ENCODE results near the gene WLS. TPM values are rescaled to one million over a fixed set of nuclear protein-coding genes. Genes with fewer than 3 reads are reported as not detected.

WLS gene
- total and polyA plus RNA-seq, 10 of the 15 experiments (the other 5 are each of a cell fraction or from before 2014, with no cell fraction given) = 0.04 to 0.36 TPM; not detected in 8

- no peaks in the 10 kb centered on the region for H3K36me3 ChIP-seq (ENCODE audit: control insufficient read depth in 2 of 2, insufficient read depth in 2 of 2, low read length in 1 of 2)
- H4K20me1 ChIP-seq (ENCODE audit: control insufficient read depth, insufficient read depth) = no peaks in the 10 kb centered on the region
- H3K4me2 ChIP-seq (ENCODE audit: control insufficient read depth, insufficient read depth) = no peak overlapping the region
- no peak; the same call in 2 of the 3 replicates for ATAC-seq
- no peak for DNase-seq (ENCODE audit: low read depth, low spot score)
- no peaks in the 10 kb centered on the region; the same call in 1 of the 2 replicates for H3K4me1 ChIP-seq (ENCODE audit: control insufficient read depth, insufficient read depth, low read length)
- ChIA-PET SMC1A (ENCODE audit: uncharacterized antibody, unreplicated experiment) (no interaction called here), CTCF (interaction anchor here (1.2 kb wide), 1 partner anchor 11 kb away, joined by 4 read pairs; no protein-coding TSS in a partner anchor), POLR2A (interaction anchor here (0.6 kb wide), 1 partner anchor 45 kb away, joined by 4 read pairs; no protein-coding TSS in a partner anchor), RAD21 (ENCODE audit: unreplicated experiment) (interaction anchor here (0.7 kb wide), 1 partner anchor 28 kb away, joined by 3 read pairs; no protein-coding TSS in a partner anchor)
- H3K9ac ChIP-seq (ENCODE audit: control insufficient read depth, insufficient read depth, low read length) = no peak overlapping the region
- BruUV-seq (replicated peaks) = no TSS peak
- in situ Hi-C loops (cut with MboI) = no loop called here
- TF ChIP-seq RFX5 (IDR thresholded peaks at IDR 0.05; ENCODE audit: low read depth, low read length) = no peak
- no peak for TF ChIP-seq CUX1 (IDR thresholded peaks at IDR 0.05; ENCODE audit: insufficient replicate concordance, low read depth, low read length)
- TF ChIP-seq NFYA (IDR thresholded peaks at IDR 0.05; ENCODE audit: borderline replicate concordance, low read depth, low read length) = no peak
- no peak for TF ChIP-seq MLLT1 (IDR thresholded peaks at IDR 0.05)
- no peak for TF ChIP-seq IRF5 (IDR thresholded peaks at IDR 0.05; ENCODE audit: borderline replicate concordance)
- TF ChIP-seq CREB1 (IDR thresholded peaks at IDR 0.05; ENCODE audit: low read depth) = no peak
- TF ChIP-seq HDGF (IDR thresholded peaks at IDR 0.05) = no peak
- no peak for TF ChIP-seq PML (IDR thresholded peaks at IDR 0.05; ENCODE audit: low read length)
- TF ChIP-seq YBX1 (IDR thresholded peaks at IDR 0.05) = no peak
- no peak for TF ChIP-seq SUZ12 (IDR thresholded peaks at IDR 0.05; ENCODE audit: unreplicated experiment)
- no peak for TF ChIP-seq TCF7 (IDR thresholded peaks at IDR 0.05; ENCODE audit: borderline replicate concordance)
- no peak for TF ChIP-seq RUNX3 (IDR thresholded peaks at IDR 0.05; ENCODE audit: low read length)
- no peak for TF ChIP-seq RELA (IDR thresholded peaks at IDR 0.05; ENCODE audit: borderline replicate concordance, partially characterized antibody)
- TF ChIP-seq MXI1 (IDR thresholded peaks at IDR 0.05; ENCODE audit: low read depth, low read length) = no peak
- no peaks in the 10 kb centered on the region for H3K79me2 ChIP-seq (ENCODE audit: control insufficient read depth, insufficient read depth, low read length)
- no peak overlapping the region for H2AFZ ChIP-seq (ENCODE audit: control insufficient read depth, low read depth, low read length)
- no peak overlapping the region for H3K4me3 ChIP-seq
- intact Hi-C loops (cut with micrococcal nuclease; ENCODE audit: unreplicated experiment) = no loop called here
- no peak for FAIRE-seq
- WGBS (ENCODE audit: insufficient coverage, insufficient replicate concordance, low lambda C conversion rate, missing lambda C conversion rate) = 61% methylated on average over 16 of the region's 16 CpGs
- H3K9me3 ChIP-seq (replicated peaks; ENCODE audit: control insufficient read depth, insufficient read depth, low read length) = no peaks in the 10 kb centered on the region
- H3K27ac ChIP-seq (ENCODE audit: control insufficient read depth, insufficient read depth) = no peak overlapping the region
- H3K27me3 ChIP-seq (replicated peaks in 1 of 2; ENCODE audit: control insufficient read depth in 2 of 2, insufficient read depth in 2 of 2, low read length in 1 of 2) = no peaks in the 10 kb centered on the region; a peak in 1 of 4 replicates
These were observed 69.6 kb downstream of the WLS start for GRCh38 chr1:68162761-68163160.

Measured in GM12878 (cell line).